ENCODE measurements around the gene CBX4.

CBX4 gene

DNA sequence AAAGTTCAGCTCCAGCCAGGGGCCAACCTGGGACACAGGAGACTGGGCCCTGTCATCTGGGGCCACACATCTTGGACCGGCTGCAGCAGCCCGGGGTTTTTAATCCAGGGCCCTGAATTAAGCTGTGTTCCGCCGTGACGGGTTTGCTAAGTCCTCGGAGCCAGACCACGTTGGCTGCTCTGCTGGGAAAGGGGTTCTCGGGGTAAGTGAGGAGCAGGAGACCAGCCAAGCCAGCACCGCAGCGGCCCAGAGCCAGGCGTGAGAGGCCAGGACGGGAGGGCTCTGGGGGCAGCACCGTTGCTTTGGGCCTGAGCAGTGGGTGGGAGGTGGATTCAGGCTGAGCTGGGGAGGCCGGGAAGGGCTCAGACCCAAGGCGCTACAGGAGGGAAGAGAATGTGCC, 31.3 kb upstream of the CBX4 start:
- Histone ChIP-seq H3K36me3 (ENCODE audit: control insufficient read depth, insufficient read depth, low read length) (no peaks in the 10 kb centered on the region), H3K4me1 (ENCODE audit: control insufficient read depth, insufficient read depth, low read length) (peaks cover 3% of the 10 kb centered on the region), H3K4me3 (ENCODE audit: low read depth, low read length) (no peak overlapping the region), H3K9ac (ENCODE audit: low read depth, low read length) (no peak overlapping the region), H3K9me3 (ENCODE audit: control insufficient read depth, insufficient read depth, low read length) (no peaks in the 10 kb centered on the region), H3K27me3 (ENCODE audit: control insufficient read depth, insufficient read depth, low read length) (no peaks in the 10 kb centered on the region)

DNA sequence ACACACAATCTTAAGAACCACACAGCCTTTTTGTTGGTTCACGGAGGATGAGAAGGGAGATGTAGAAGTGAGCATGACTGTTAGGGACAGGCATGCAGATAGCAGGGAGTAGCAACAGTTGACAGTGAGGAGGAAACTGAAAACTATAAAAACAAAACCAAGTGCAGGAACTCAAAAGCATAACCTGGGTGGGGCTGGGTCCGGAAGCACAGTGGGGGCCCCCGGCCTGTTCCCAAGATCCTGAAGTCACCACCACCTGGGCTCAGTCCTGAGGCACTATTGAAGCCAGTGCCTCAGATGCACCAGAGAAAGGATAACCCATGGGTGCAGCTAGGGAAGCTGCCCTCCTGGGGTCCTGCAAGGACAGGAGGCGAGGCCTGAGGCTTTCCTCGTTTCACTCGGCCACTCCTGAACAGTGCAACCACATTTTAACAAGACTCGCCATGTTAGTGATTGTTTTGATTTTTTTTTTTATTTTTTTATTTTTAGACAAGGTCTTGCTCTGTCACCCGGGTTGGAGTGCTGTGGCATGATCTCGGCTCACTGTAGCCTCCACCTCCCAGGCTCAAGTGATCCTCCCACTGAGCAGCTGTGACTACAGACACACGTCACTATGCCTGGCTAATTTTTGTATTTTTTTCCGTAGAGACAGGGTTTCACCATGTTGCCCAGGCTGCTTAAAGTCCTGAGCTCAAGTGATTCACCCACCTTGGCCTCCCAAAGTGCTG, 27.7 kb upstream of the CBX4 start:
- no peak overlapping the region for H3K9ac ChIP-seq (ENCODE audit: low read depth, low read length)
- H3K27me3 ChIP-seq (ENCODE audit: control insufficient read depth, insufficient read depth, low read length) = no peaks in the 10 kb centered on the region
- no peak overlapping the region for H3K4me3 ChIP-seq (ENCODE audit: low read depth, low read length)
- no peaks in the 10 kb centered on the region for H3K9me3 ChIP-seq (ENCODE audit: control insufficient read depth, insufficient read depth, low read length)
- no peaks in the 10 kb centered on the region for H3K36me3 ChIP-seq (ENCODE audit: control insufficient read depth, insufficient read depth, low read length)
- peaks cover 3% of the 10 kb centered on the region for H3K4me1 ChIP-seq (ENCODE audit: control insufficient read depth, insufficient read depth, low read length)

DNA sequence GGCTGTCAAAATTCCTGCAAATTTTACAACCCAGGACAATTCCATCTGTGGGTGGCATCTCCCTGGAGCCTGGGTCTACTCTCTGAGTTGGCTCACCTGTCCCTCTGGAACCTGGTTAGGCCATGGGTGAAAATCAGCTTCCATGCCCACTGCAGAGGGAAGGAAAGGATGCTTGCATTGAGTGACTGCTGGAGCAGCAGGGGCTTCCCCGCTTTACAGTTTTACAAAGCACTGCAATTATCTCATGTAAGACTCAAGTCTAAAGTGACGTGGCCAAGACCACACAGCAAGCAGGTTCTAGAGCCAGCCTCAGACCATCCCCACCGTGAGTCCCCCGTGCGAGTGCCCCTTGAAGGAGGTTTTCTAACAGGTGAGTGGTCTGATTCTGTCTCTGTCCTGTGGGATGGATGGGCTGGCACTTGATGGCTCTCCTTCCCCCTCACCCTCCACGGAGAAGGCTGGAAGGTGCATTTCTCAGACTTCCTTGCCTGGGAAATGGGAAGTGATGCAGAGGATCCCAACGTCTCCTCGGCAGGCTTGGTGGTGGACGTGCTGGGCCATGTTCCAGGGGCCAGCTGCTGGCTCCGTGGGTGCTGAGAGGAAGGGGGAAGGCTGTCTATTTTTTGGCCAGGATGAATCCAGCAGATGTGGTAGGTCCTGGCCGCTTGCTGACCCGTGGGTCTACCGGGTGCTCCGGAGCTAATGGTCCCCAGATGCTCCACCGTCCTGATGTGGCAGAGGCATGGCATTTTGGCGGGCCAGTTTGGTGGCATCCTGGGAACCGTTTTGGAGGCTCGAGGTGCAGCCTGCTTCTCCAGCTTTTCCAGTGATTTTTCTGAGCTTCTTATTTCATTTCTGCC, 26.3 kb upstream of the CBX4 start:
- Histone ChIP-seq H3K27me3 (ENCODE audit: control insufficient read depth, insufficient read depth, low read length) (no peaks in the 10 kb centered on the region), H3K36me3 (ENCODE audit: control insufficient read depth, insufficient read depth, low read length) (no peaks in the 10 kb centered on the region), H3K9ac (ENCODE audit: low read depth, low read length) (no peak overlapping the region), H3K9me3 (ENCODE audit: control insufficient read depth, insufficient read depth, low read length) (no peaks in the 10 kb centered on the region), H3K4me3 (ENCODE audit: low read depth, low read length) (no peak overlapping the region), H3K4me1 (ENCODE audit: control insufficient read depth, insufficient read depth, low read length) (peaks cover 3% of the 10 kb centered on the region)

DNA sequence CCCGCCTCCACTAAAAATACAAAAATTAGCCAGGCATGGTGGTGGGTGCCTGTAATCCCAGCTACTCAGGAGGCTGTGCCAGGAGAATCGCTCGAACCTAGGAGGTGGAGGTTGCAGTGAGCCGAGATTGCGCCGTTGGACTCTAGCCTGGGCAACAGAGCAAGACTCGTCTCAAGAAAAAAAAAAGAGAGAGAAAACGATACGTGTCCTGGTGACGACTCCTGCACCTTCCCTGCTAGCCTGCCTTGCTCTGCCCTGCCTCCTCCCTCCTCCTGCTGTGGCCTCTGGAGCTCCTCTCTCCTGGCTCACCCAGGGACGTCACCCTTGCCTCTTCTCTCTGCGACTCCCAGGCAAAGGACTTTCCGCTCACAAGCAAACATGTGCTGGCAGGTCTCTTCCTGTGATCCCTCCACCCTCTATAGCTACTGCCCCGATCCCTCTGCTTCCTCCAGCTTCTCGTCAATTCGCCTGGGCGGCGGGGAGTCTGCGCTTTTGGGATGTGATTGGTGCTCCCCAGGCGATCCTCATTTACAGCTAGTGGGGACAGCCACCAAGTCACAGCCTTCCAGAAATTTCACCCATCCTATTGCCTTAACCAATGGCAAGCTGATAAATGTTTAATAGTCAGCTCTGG, 25.5 kb upstream of the CBX4 start:
- Histone ChIP-seq H3K27me3 (ENCODE audit: control insufficient read depth, insufficient read depth, low read length) (no peaks in the 10 kb centered on the region), H3K9ac (ENCODE audit: low read depth, low read length) (no peak overlapping the region), H3K4me3 (ENCODE audit: low read depth, low read length) (no peak overlapping the region), H3K4me1 (ENCODE audit: control insufficient read depth, insufficient read depth, low read length) (peaks cover 3% of the 10 kb centered on the region), H3K9me3 (ENCODE audit: control insufficient read depth, insufficient read depth, low read length) (no peaks in the 10 kb centered on the region), H3K36me3 (ENCODE audit: control insufficient read depth, insufficient read depth, low read length) (no peaks in the 10 kb centered on the region)

DNA sequence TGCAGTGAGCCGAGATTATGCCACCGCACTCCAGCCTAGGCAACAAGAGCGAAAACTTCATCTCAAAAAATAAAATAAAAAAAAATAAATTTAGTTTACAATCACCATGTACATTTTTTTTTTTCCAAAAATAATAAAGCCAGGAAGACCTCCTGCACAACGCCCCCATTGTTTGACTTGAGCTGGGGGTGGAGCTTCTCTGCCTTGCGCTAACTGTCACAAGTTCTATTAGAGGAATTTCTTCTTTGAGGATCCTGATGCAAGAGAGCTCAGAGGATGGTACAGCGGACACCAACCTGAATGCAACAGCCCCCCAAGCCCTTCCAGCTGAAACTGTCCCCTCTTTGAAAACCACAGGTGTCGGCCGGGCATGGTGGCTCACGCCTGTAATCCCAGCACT, 24.9 kb upstream of the CBX4 start:
- H3K36me3 ChIP-seq (ENCODE audit: control insufficient read depth, insufficient read depth, low read length) = no peaks in the 10 kb centered on the region
- H3K9me3 ChIP-seq (ENCODE audit: control insufficient read depth, insufficient read depth, low read length) = no peaks in the 10 kb centered on the region
- no peak overlapping the region for H3K4me3 ChIP-seq (ENCODE audit: low read depth, low read length)
- no peaks in the 10 kb centered on the region for H3K27me3 ChIP-seq (ENCODE audit: control insufficient read depth, insufficient read depth, low read length)
- no peak overlapping the region for H3K9ac ChIP-seq (ENCODE audit: low read depth, low read length)
- H3K4me1 ChIP-seq (ENCODE audit: control insufficient read depth, insufficient read depth, low read length) = peaks cover 2% of the 10 kb centered on the region

DNA sequence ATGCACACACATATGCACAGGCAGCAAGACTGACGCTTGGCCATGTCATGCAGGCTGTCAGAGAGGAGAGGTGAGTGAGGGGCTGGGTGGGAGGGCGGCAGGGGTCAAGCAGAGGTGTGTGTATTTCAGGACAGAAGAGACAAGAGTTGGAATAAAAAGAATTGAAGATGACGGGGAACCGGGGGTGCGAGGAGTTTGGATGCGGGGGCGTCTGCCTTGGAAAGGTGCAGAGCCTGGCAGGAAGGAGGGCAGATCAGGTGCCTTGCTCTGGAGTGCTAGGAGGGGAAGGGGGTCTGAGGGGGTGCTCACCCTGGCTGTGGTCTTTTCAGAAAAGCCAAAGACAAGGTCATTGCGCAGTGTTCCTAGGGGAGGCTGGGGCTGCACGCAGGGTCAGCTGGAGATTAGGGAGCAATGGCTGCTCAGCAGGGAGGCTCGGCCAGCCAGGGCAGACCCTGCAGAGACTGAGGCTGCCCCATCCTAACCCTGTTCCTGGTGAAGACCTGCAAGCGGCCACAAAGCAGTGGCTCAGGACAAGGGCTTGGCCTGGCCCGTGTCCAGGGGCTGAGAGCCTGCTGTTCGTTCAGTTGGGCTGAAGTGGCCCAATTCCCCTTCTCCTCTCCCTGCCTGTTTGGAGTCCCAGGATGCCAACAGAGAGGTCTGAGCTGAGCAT, 23.7 kb upstream of the CBX4 start:
- no peak overlapping the region for H3K4me3 ChIP-seq (ENCODE audit: low read depth, low read length)
- no peaks in the 10 kb centered on the region for H3K36me3 ChIP-seq (ENCODE audit: control insufficient read depth, insufficient read depth, low read length)
- H3K9me3 ChIP-seq (ENCODE audit: control insufficient read depth, insufficient read depth, low read length) = no peaks in the 10 kb centered on the region
- no peaks in the 10 kb centered on the region for H3K27me3 ChIP-seq (ENCODE audit: control insufficient read depth, insufficient read depth, low read length)
- H3K9ac ChIP-seq (ENCODE audit: low read depth, low read length) = no peak overlapping the region
- H3K4me1 ChIP-seq (ENCODE audit: control insufficient read depth, insufficient read depth, low read length) = no peaks in the 10 kb centered on the region

DNA sequence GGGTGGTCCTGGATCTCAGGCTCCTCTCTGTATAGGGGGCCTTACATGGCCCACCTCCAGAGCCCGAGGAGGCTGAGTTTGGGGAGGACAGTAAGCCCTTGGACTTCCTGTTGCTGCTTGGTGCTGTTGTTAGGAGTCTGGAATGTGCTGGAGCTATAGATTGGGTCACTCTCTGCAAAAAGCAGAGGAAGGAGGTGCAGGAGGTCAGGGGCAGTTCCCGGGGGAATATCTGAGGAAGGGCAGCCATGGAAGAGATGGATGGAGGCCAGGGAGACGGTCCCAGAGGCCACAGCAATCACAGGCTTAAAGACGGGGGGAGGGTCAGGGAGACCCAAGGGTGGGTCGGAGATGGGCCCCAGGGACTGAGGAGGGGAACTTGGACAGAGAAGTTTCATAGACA, 23.0 kb upstream of the CBX4 start:
- Histone ChIP-seq H3K27me3 (ENCODE audit: control insufficient read depth, insufficient read depth, low read length) (no peaks in the 10 kb centered on the region), H3K36me3 (ENCODE audit: control insufficient read depth, insufficient read depth, low read length) (no peaks in the 10 kb centered on the region), H3K4me1 (ENCODE audit: control insufficient read depth, insufficient read depth, low read length) (no peaks in the 10 kb centered on the region), H3K9me3 (ENCODE audit: control insufficient read depth, insufficient read depth, low read length) (no peaks in the 10 kb centered on the region), H3K9ac (ENCODE audit: low read depth, low read length) (no peak overlapping the region), H3K4me3 (ENCODE audit: low read depth, low read length) (no peak overlapping the region)

DNA sequence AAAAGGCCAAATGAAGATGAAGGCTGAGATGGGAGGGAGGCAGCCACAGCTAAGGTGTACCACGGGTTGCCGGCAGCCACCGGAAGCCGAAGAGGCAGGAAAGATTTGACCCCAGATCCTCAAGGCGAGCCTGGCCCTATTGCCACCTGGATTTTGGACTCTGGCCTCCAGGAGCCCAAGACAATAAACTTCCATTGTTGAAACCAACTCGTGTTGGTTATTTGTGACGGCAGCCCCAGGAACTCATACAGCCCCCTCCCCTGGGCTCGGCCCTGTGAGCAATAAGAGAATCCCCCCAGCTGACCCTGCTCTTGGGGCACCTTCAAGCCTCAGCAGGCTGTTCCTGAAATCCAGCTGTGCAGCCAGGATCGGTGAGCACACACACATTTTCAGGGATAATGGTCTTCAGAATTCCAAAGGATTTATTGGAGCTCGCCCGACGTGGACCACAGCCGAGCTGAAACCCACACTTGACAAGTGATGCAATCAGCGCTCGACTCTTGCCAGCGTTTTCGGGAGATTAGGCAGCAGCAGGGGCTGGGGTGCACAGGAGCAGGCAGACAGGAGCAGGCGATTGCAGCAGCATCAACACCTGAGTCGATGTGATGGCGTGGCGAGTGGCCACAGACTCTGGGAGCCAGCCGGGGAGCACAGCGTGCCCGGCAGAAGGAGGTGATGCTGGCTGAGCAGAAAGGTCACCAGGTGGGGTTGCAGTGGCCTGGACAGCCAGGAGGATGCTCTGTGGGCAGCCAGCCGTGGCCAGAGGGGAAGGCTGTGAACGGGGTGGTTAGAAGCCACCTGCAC, 22.4 kb upstream of the CBX4 start:
- H3K4me3 ChIP-seq (ENCODE audit: low read depth, low read length) = no peak overlapping the region
- no peaks in the 10 kb centered on the region for H3K9me3 ChIP-seq (ENCODE audit: control insufficient read depth, insufficient read depth, low read length)
- no peaks in the 10 kb centered on the region for H3K27me3 ChIP-seq (ENCODE audit: control insufficient read depth, insufficient read depth, low read length)
- no peak overlapping the region for H3K9ac ChIP-seq (ENCODE audit: low read depth, low read length)
- no peaks in the 10 kb centered on the region for H3K36me3 ChIP-seq (ENCODE audit: control insufficient read depth, insufficient read depth, low read length)
- H3K4me1 ChIP-seq (ENCODE audit: control insufficient read depth, insufficient read depth, low read length) = no peaks in the 10 kb centered on the region

DNA sequence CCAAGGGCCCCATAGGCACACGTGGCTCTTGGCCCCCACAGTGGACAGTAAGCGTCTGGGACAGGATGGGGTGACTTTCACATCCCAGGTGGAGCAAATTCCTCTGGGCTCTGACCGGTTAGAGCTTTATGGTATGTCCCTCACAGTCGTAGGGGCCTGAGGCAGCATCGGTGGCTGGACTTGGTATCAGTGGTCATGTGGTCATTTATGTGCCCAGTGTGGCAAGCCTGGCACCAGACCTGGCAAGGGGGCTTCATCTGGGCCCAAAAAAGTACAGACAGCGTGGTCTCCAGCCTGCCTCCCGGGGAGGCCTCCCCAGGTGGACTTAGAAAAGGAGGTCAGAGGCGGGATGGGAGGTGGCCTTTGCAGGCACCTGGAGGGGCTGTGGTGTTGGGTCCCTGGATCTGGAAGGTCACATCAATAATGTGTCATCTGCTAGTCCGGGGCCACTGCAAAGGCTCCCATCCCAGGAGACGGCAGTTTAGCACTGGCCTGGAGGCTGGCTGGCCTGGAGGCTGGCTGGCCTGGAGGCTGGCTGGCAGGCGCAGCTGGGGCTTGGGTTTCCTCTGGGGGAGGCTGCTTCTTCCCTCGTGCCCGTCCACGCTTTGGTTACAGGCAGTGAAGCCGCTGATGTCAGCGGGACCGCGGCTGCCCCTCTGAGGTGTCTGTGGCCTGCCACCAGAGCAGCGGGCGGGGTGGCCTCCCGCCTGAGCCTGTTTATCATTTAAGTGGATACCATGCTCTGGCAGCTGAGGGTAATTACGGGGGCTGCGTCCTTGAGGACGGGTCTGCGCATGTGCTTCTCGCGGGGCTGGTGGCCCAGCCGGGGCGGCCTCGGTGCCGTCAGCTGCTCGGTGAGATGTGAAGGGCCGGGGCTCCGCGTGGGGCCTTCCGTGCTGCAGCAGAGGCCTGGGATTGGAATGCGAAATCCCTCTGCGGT, 20.7 kb upstream of the CBX4 start:
- Histone ChIP-seq H3K27me3 (ENCODE audit: control insufficient read depth, insufficient read depth, low read length) (no peaks in the 10 kb centered on the region), H3K9me3 (ENCODE audit: control insufficient read depth, insufficient read depth, low read length) (no peaks in the 10 kb centered on the region), H3K9ac (ENCODE audit: low read depth, low read length) (no peak overlapping the region), H3K4me3 (ENCODE audit: low read depth, low read length) (no peak overlapping the region), H3K4me1 (ENCODE audit: control insufficient read depth, insufficient read depth, low read length) (no peaks in the 10 kb centered on the region), H3K36me3 (ENCODE audit: control insufficient read depth, insufficient read depth, low read length) (no peaks in the 10 kb centered on the region)

DNA sequence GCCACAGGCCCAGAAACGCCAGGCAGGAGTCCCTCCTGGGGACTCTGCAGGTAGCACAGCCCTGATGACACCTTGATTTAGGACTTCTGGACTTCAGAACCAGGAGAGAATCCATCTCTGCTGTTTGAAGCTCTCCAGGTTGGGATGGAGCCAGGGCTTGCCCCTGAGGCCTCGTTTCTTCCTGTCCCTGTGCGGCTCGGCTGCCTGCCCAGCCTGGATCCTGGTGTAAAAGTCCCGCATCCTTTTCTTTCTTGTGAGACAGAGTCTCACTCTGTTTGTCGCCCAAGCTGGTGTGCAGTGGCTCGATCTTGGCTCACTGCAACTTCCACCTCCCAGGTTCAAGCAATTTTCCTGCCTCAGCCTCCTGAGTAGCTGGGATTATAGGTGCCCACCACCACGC, 17.9 kb upstream of the CBX4 start:
- Histone ChIP-seq H3K4me3 (ENCODE audit: low read depth, low read length) (no peak overlapping the region), H3K36me3 (ENCODE audit: control insufficient read depth, insufficient read depth, low read length) (no peaks in the 10 kb centered on the region), H3K27me3 (ENCODE audit: control insufficient read depth, insufficient read depth, low read length) (no peaks in the 10 kb centered on the region), H3K9me3 (ENCODE audit: control insufficient read depth, insufficient read depth, low read length) (no peaks in the 10 kb centered on the region), H3K4me1 (ENCODE audit: control insufficient read depth, insufficient read depth, low read length) (no peaks in the 10 kb centered on the region), H3K9ac (ENCODE audit: low read depth, low read length) (no peak overlapping the region)

Measured in iPS-15b (cell line).